Measurements from ENCODE around the gene CHST11.
A peak's percentile ranks its signal among the peaks of the same experiment; 100 is the strongest.

Gene CHST11

GRCh38 chr12:104654665-104655609, 198.2 kb downstream of the CHST11 start:
- no peak overlapping the region for H3K27ac ChIP-seq
- H3K9me3 ChIP-seq = no peaks in the 10 kb centered on the region
- H3K4me1 ChIP-seq = peaks cover 35% of the 10 kb centered on the region
- TF ChIP-seq Cebpa-rat (IDR thresholded peaks at IDR 0.05) = no peak
- H3K36me3 ChIP-seq = peaks cover 49% of the 10 kb centered on the region
- H3K4me2 ChIP-seq = no peak overlapping the region
- H3K9ac ChIP-seq = no peak overlapping the region
- H4K20me1 ChIP-seq = peaks cover 100% of the 10 kb centered on the region
- no peak overlapping the region for H3K4me3 ChIP-seq
- no peaks in the 10 kb centered on the region for H3K27me3 ChIP-seq

GRCh38 chr12:104656383-104656782, 199.6 kb downstream of the CHST11 start:
- Histone ChIP-seq H3K27me3 (no peaks in the 10 kb centered on the region), H3K36me3 (peaks cover 47% of the 10 kb centered on the region), H3K9ac (no peak overlapping the region), H3K4me1 (peaks cover 25% of the 10 kb centered on the region), H3K27ac (no peak overlapping the region), H3K4me2 (no peak overlapping the region), H3K9me3 (no peaks in the 10 kb centered on the region), H3K4me3 (no peak overlapping the region), H4K20me1 (peaks cover 100% of the 10 kb centered on the region)
- TF ChIP-seq Cebpa-rat (IDR thresholded peaks at IDR 0.05) = no peak

- no peak overlapping the region for H3K9ac ChIP-seq
- TF ChIP-seq Cebpa-rat (IDR thresholded peaks at IDR 0.05) = no peak
- no peaks in the 10 kb centered on the region for H3K9me3 ChIP-seq
- H3K4me1 ChIP-seq = peaks cover 20% of the 10 kb centered on the region; the same call in 1 of the 2 replicates
- H3K36me3 ChIP-seq = peaks cover 41% of the 10 kb centered on the region
- H3K4me3 ChIP-seq = no peak overlapping the region
- peaks cover 100% of the 10 kb centered on the region for H4K20me1 ChIP-seq
- H3K27me3 ChIP-seq = no peaks in the 10 kb centered on the region
- no peak overlapping the region for H3K27ac ChIP-seq
- no peak overlapping the region for H3K4me2 ChIP-seq
These were observed 200.2 kb downstream of the CHST11 start for GRCh38 chr12:104656921-104657320.

GRCh38 chr12:104657726-104658484, 201.2 kb downstream of the CHST11 start:
- Histone ChIP-seq H3K27me3 (no peaks in the 10 kb centered on the region), H3K9ac (no peak overlapping the region)

DNA sequence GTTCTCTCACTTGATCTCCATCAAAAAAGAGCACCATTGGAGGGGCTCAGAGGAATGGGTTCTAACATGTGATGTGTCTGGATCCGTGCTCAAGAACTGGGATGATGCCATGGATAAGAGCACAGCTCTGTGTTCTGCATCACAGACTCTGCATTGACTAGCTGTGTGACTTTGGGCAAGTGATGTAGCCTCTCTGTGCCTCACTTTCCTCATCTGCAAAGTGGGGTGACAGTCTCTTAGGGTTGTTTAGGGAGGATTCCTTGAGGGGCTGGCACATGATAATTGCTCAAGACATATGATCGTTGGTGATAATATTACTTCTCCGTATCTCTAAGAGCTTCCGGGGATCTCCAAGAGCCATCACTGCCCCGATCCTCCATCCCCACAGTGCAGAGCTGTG, 202.3 kb downstream of the CHST11 start:
- H4K20me1 ChIP-seq = peaks cover 100% of the 10 kb centered on the region
- no peaks in the 10 kb centered on the region for H3K9me3 ChIP-seq
- H3K4me3 ChIP-seq = no peak overlapping the region
- no peak for TF ChIP-seq Cebpa-rat (IDR thresholded peaks at IDR 0.05)
- H3K9ac ChIP-seq = no peak overlapping the region
- H3K4me1 ChIP-seq = 0 out of 2 replicates have a peak, but pooled peaks cover 16% of the 10 kb centered on the region
- no peak overlapping the region for H3K4me2 ChIP-seq
- no peak overlapping the region for H3K27ac ChIP-seq
- no peaks in the 10 kb centered on the region for H3K27me3 ChIP-seq
- H3K36me3 ChIP-seq = peaks cover 35% of the 10 kb centered on the region

More at GRCh38 chr12:104657726-104658484, 201.2 kb downstream of the CHST11 start:
- H4K20me1 ChIP-seq = peaks cover 100% of the 10 kb centered on the region
- TF ChIP-seq Cebpa-rat (IDR thresholded peaks at IDR 0.05) = no peak
- no peak overlapping the region for H3K4me3 ChIP-seq
- H3K4me2 ChIP-seq = no peak overlapping the region
- no peaks in the 10 kb centered on the region for H3K9me3 ChIP-seq
- peaks cover 34% of the 10 kb centered on the region for H3K36me3 ChIP-seq
- H3K4me1 ChIP-seq = 0 out of 2 replicates have a peak, but pooled peaks cover 16% of the 10 kb centered on the region
- H3K27ac ChIP-seq = no peak overlapping the region

DNA sequence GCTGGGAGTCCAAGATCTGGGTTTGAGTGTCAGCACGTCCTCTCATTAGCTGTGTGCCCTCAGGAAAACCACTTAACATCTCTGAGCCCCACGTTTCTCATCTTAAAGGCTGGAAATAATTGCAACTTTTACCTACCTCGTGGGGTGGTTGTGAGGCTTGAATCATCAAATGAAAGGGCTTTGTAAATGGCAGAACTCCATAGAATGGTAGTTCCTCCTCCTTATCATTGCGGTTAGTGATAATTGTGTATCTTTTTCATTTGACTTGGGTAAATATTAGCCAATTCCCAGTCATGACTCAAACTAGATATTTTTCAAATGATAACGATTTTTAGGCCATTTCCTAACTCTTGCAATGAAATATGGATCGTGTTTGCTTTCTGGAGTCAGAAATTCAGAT, 205.5 kb downstream of the CHST11 start:
- H4K20me1 ChIP-seq = peaks cover 100% of the 10 kb centered on the region
- TF ChIP-seq Cebpa-rat (IDR thresholded peaks at IDR 0.05) = no peak
- H3K36me3 ChIP-seq = peaks cover 30% of the 10 kb centered on the region

DNA sequence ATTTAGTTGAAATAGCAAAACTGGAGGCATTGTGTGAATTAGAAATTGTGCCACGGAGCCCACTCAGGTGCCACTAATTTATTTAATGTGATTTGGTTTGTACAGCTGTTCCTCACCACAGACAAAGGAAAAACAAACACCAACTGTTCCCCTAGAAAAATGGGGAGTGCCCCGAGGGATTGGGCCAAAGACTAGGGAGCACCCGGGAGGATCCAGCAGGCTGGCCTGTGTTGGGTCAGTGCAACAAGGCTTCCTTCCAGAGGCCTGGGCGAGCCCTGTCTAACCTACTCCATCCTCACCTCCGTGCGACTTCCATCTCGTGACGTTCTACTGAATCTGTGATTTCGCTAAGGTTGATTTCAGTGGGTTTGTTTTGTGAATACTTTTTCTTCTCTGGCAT, 206.2 kb downstream of the CHST11 start:
- Histone ChIP-seq H3K9ac (no peak overlapping the region), H3K4me2 (no peak overlapping the region), H3K4me3 (no peak overlapping the region), H3K27ac (no peak overlapping the region), H3K36me3 (peaks cover 26% of the 10 kb centered on the region), H3K9me3 (no peaks in the 10 kb centered on the region), H4K20me1 (peaks cover 100% of the 10 kb centered on the region), H3K27me3 (no peaks in the 10 kb centered on the region), H3K4me1 (peaks cover 18% of the 10 kb centered on the region)
- TF ChIP-seq Cebpa-rat (IDR thresholded peaks at IDR 0.05) = no peak

More for the DNA sequence above, 205.5 kb downstream of the CHST11 start:
- H3K4me3 ChIP-seq = no peak overlapping the region
- H3K4me1 ChIP-seq = peaks cover 11% of the 10 kb centered on the region
- no peak overlapping the region for H3K9ac ChIP-seq
- no peaks in the 10 kb centered on the region for H3K27me3 ChIP-seq
- no peak overlapping the region for H3K27ac ChIP-seq
- H3K4me2 ChIP-seq = no peak overlapping the region
- H3K9me3 ChIP-seq = no peaks in the 10 kb centered on the region

GRCh38 chr12:104664351-104664750, 207.6 kb downstream of the CHST11 start:
- H3K4me1 ChIP-seq = peaks cover 32% of the 10 kb centered on the region
- H3K4me3 ChIP-seq = no peak overlapping the region
- peaks cover 22% of the 10 kb centered on the region for H3K36me3 ChIP-seq
- H3K27me3 ChIP-seq = no peaks in the 10 kb centered on the region
- H3K9ac ChIP-seq = no peak overlapping the region
- no peak overlapping the region for H3K4me2 ChIP-seq
- peaks cover 100% of the 10 kb centered on the region for H4K20me1 ChIP-seq
- no peak overlapping the region for H3K27ac ChIP-seq
- no peak for TF ChIP-seq Cebpa-rat (IDR thresholded peaks at IDR 0.05)
- no peaks in the 10 kb centered on the region for H3K9me3 ChIP-seq

DNA sequence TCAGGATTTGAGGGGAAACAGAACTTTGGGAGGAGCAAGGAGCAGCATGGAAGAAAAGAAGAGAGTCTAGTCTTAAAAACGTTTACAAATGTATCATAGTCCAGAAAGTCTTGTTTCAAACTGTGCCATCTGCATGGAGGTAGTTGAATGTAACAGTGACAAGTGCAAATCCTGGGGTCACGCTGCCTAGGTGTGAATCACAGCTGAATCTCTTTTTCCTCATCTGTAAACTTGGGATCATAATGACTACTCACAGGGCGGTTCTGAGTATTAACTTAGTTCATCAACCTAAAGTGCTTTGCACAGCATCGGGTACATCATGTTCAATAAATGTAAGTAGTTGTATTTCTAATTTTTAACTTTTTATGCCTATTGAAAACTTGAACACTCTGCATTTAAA, 208.5 kb downstream of the CHST11 start:
- no peak for TF ChIP-seq Cebpa-rat (IDR thresholded peaks at IDR 0.05)
- H3K4me1 ChIP-seq = peaks cover 35% of the 10 kb centered on the region
- peaks cover 22% of the 10 kb centered on the region for H3K36me3 ChIP-seq
- H3K4me2 ChIP-seq = no peak overlapping the region
- no peak overlapping the region for H3K27ac ChIP-seq
- H4K20me1 ChIP-seq = peaks cover 100% of the 10 kb centered on the region
- H3K9me3 ChIP-seq = no peaks in the 10 kb centered on the region
- no peak overlapping the region for H3K4me3 ChIP-seq
- H3K9ac ChIP-seq = no peak overlapping the region
- no peaks in the 10 kb centered on the region for H3K27me3 ChIP-seq

- peak overlapping the region; percentile 79; the same call in 1 of the 2 replicates for H3K4me2 ChIP-seq
- H3K9ac ChIP-seq = no peak overlapping the region
- TF ChIP-seq Cebpa-rat (IDR thresholded peaks at IDR 0.05) = no peak
- no peak overlapping the region for H3K27ac ChIP-seq
- peaks cover 22% of the 10 kb centered on the region for H3K36me3 ChIP-seq
- H3K4me3 ChIP-seq = no peak overlapping the region
- peaks cover 53% of the 10 kb centered on the region for H3K4me1 ChIP-seq
- no peaks in the 10 kb centered on the region for H3K27me3 ChIP-seq
- H4K20me1 ChIP-seq = peaks cover 100% of the 10 kb centered on the region
- H3K9me3 ChIP-seq = no peaks in the 10 kb centered on the region
These were observed 210.4 kb downstream of the CHST11 start for GRCh38 chr12:104667139-104667538.
